Gastroesophageal sphincter (tissue), 4 donors: ENCODE measurements around the gene HAO1. TPM values are rescaled to one million over a fixed set of nuclear protein-coding genes. Genes with fewer than 3 reads are reported as not detected.

ENCODE experiments used
- ATAC-seq: fragments of 150-250 bp; one replicate; pipeline ENCODE4 v1.9.1; 2016; ENCODE audit warnings: mild to moderate bottlenecking, moderate library complexity
- H3K27ac ChIP-seq, 4 donors: fragments of 200-600 bp; sonication (generic) in 3 of 4; 1 replicate in 3 of 4; 2 replicates in 1 of 4; pipeline ENCODE4 v1.5.1; 2016 to 2019
- H3K27me3 ChIP-seq: fragments of 200-600 bp; sonication (generic); one replicate; pipeline ENCODE4 v1.5.1; 2019
- H3K36me3 ChIP-seq, 2 donors: fragments of 200-600 bp; sonication (generic); one replicate each; pipeline ENCODE4 v1.5.1; 2019; ENCODE audit warnings: control low read depth in 1 of 2
- H3K4me1 ChIP-seq, 3 donors: fragments of 200-600 bp; sonication (generic); 1 replicate in 2 of 3; 2 replicates in 1 of 3; pipeline ENCODE4 v1.5.1; 2016 to 2019; ENCODE audit warnings: control low read depth in 2 of 3
- H3K4me3 ChIP-seq, 2 donors: fragments of 200-600 bp; sonication (generic); one replicate each; pipeline ENCODE4 v1.5.1; 2019; ENCODE audit warnings: mild to moderate bottlenecking in 1 of 2, moderate library complexity in 1 of 2
- H3K9me3 ChIP-seq, 3 donors: fragments of 200-600 bp; sonication (generic); one replicate each; pipeline ENCODE4 v1.5.1; 2017 to 2019; ENCODE audit warnings: control low read depth in 2 of 3
- CTCF ChIP-seq, 4 experiments: fragments of 200-600 bp in 2 of 4; fragments of 450-650 bp in 2 of 4; sonication (generic) in 1 of 4; IDR thresholded peaks; one replicate each; pipeline ENCODE4 v1.5.1; 2017 to 2019; ENCODE audit warnings: antibody characterized with exemption in 4 of 4, mild to moderate bottlenecking in 2 of 4, moderate library complexity in 2 of 4
- EP300 ChIP-seq: sonication (generic); formaldehyde crosslinking; IDR thresholded peaks from one replicate; pipeline ENCODE4 v1.6.1; 2017; ENCODE audit warnings: antibody characterized with exemption, mild to moderate bottlenecking
- POLR2A ChIP-seq, 2 donors: fragments of 450-650 bp; IDR thresholded peaks; one replicate each; pipeline ENCODE4 v1.6.1; 2017; ENCODE audit warnings: antibody characterized with exemption in 2 of 2, mild to moderate bottlenecking in 2 of 2, moderate library complexity in 1 of 2
- POLR2AphosphoS5 ChIP-seq: sonication (generic); formaldehyde crosslinking; IDR thresholded peaks from one replicate; pipeline ENCODE4 v1.6.1; 2017; ENCODE audit warnings: antibody characterized with exemption
- WGBS, 2 donors: methylation state at CpG; one replicate each; pipeline ENCODE4 v1.1.5; 2018; ENCODE audit warnings: low coverage in 1 of 2; 5-methylcytosine and 5-hydroxymethylcytosine counted together
- total RNA-seq, 4 donors: library from RNA; depleted of rRNA; stranded (reverse); fragments of >200 nt; gene quantifications; one replicate each; pipeline ENCODE4 v1.1.0, GENCODE V29; 2016

Gene HAO1
- total RNA-seq, 4 donors from 2014 or later, result not detected

- H3K36me3 ChIP-seq, result no peaks in the 10 kb centered on the region
Measured at GRCh38 chr20:7924692-7925091, 15.6 kb downstream of the HAO1 start.

GRCh38 chr20:7916648-7917047, 23.6 kb downstream of the HAO1 start:
- Histone ChIP-seq H3K4me3 (no peak overlapping the region), H3K27ac (no peak overlapping the region), H3K36me3 (no peaks in the 10 kb centered on the region), H3K9me3 (no peaks in the 10 kb centered on the region), H3K27me3 (no peaks in the 10 kb centered on the region), H3K4me1 (peaks cover 0 to 13% (median 0%) of the 10 kb centered on the region in 3 donors)
- WGBS, 2 donors, result 92 to 100% methylated on average over 1 of the region's 1 CpG
- TF ChIP-seq CTCF (IDR thresholded peaks at IDR 0.05) (no peak), POLR2A (IDR thresholded peaks at IDR 0.05) (no peak), EP300 (no peak), POLR2AphosphoS5 (no peak)
- ATAC-seq, result no peak

More at GRCh38 chr20:7924692-7925091, 15.6 kb downstream of the HAO1 start:
- WGBS, 2 donors, result 28 to 37% methylated on average over 3 of the region's 3 CpGs
- H3K27ac ChIP-seq, result no peak overlapping the region
- no peaks in the 10 kb centered on the region for H3K4me1 ChIP-seq
- TF ChIP-seq CTCF (IDR thresholded peaks at IDR 0.05) (no peak), POLR2AphosphoS5 (no peak), POLR2A (IDR thresholded peaks at IDR 0.05) (no peak), EP300 (no peak)
- no peak overlapping the region for H3K4me3 ChIP-seq
- H3K27me3 ChIP-seq, result no peaks in the 10 kb centered on the region
- no peaks in the 10 kb centered on the region for H3K9me3 ChIP-seq
- peak; percentile 50 for ATAC-seq

- no peak overlapping the region for H3K27ac ChIP-seq
- no peaks in the 10 kb centered on the region for H3K27me3 ChIP-seq
- H3K36me3 ChIP-seq, result no peaks in the 10 kb centered on the region
- H3K4me3 ChIP-seq, result no peak overlapping the region
- H3K4me1 ChIP-seq, result peaks cover 0 to 13% (median 0%) of the 10 kb centered on the region in 3 donors
- no peak for ATAC-seq
- TF ChIP-seq POLR2A (IDR thresholded peaks at IDR 0.05), result no peak
- TF ChIP-seq EP300, result no peak
- no peak for TF ChIP-seq CTCF (IDR thresholded peaks at IDR 0.05)
- TF ChIP-seq POLR2AphosphoS5, result no peak
- WGBS, 2 donors, result 14 to 25% methylated on average over 3 of the region's 3 CpGs
- no peaks in the 10 kb centered on the region for H3K9me3 ChIP-seq
Measured at GRCh38 chr20:7912551-7912950, 27.7 kb downstream of the HAO1 start.

- no peaks in the 10 kb centered on the region for H3K27me3 ChIP-seq
- TF ChIP-seq POLR2AphosphoS5, result no peak
- TF ChIP-seq CTCF (IDR thresholded peaks at IDR 0.05), result no peak
- TF ChIP-seq POLR2A (IDR thresholded peaks at IDR 0.05), result no peak
- TF ChIP-seq EP300, result no peak
- 62% methylated on average over 3 to 9 of the region's 10 CpGs for WGBS, 2 donors
- H3K4me3 ChIP-seq, result no peak overlapping the region
- ATAC-seq, result peak; percentile 10
- H3K27ac ChIP-seq, result peak overlapping the region in 2 of 4 donors; percentile 12 to 32
- H3K9me3 ChIP-seq, result no peaks in the 10 kb centered on the region
- H3K4me1 ChIP-seq, result peaks cover 0 to 13% (median 0%) of the 10 kb centered on the region in 3 donors
- H3K36me3 ChIP-seq, result no peaks in the 10 kb centered on the region
Measured at GRCh38 chr20:7911586-7912330, 28.5 kb downstream of the HAO1 start.

- Histone ChIP-seq H3K4me1 (peaks cover 0 to 13% (median 0%) of the 10 kb centered on the region in 3 donors), H3K36me3 (no peaks in the 10 kb centered on the region), H3K27ac (no peak overlapping the region), H3K27me3 (no peaks in the 10 kb centered on the region), H3K4me3 (no peak overlapping the region), H3K9me3 (no peaks in the 10 kb centered on the region)
- TF ChIP-seq EP300 (no peak), POLR2AphosphoS5 (no peak)
- no peak for ATAC-seq
- WGBS, 2 donors, result 47 to 55% methylated on average over 3 to 4 of the region's 4 CpGs
Measured at GRCh38 chr20:7908905-7909304, 31.4 kb downstream of the HAO1 start.
